Loucy (cell line): Measurements from ENCODE around the gene DCTN5.
"Not testable (repeated sequence)": the region's sequence is repeated elsewhere in the genome, so short reads cannot be mapped to it uniquely, and the experiment has no call there.

Experiments used
- CTCF ChIP-seq: fragments of 200-600 bp; sonication (generic); conservative IDR thresholded peaks from 2 replicates; pipeline ENCODE4 v1.5.1; 2014; ENCODE audit warnings: mild to moderate bottlenecking, antibody characterized with exemption, low read length
- EZH2phosphoT487 ChIP-seq: fragments of 200-600 bp; IDR thresholded peaks from 2 replicates; pipeline ENCODE4 v1.6.1; 2018; ENCODE audit warnings: antibody characterized with exemption, mild to moderate bottlenecking, moderate library complexity, borderline replicate concordance

- not testable (repeated sequence) for TF ChIP-seq CTCF, EZH2phosphoT487
Measured at GRCh38 chr16:23722613-23723240, 81.5 kb downstream of the DCTN5 start.
